Peyer's patch (tissue), 4 donors: Measurements from ENCODE around the gene LYZL6. TPM values are rescaled to one million over a fixed set of nuclear protein-coding genes. Genes with fewer than 3 reads are reported as not detected.

ENCODE experiments used
- DNase-seq, 3 donors: peaks; one replicate each; pipeline ENCODE4 v3.0.0-alpha.2; 2017 to 2019
- H3K27ac ChIP-seq, 4 donors: fragments of 200-600 bp; sonication (generic); one replicate each; pipeline ENCODE4 v1.5.1; 2016 to 2019
- H3K27me3 ChIP-seq, 2 donors: fragments of 200-600 bp; sonication (generic); one replicate each; pipeline ENCODE4 v1.5.1; 2019
- H3K36me3 ChIP-seq, 3 donors: fragments of 200-600 bp; sonication (generic); one replicate each; pipeline ENCODE4 v1.5.1; 2016 to 2019
- H3K4me1 ChIP-seq, 4 donors: fragments of 200-600 bp; sonication (generic); one replicate each; pipeline ENCODE4 v1.5.1; 2016 to 2019
- H3K4me3 ChIP-seq, 4 donors: fragments of 200-600 bp; sonication (generic); 1 replicate in 3 of 4; 2 replicates in 1 of 4; pipeline ENCODE4 v1.5.1; 2016 to 2019; ENCODE audit warnings: mild to moderate bottlenecking in 1 of 4
- H3K9me3 ChIP-seq, 4 donors: fragments of 200-600 bp; sonication (generic); one replicate each; pipeline ENCODE4 v1.5.1; 2016 to 2019; ENCODE audit warnings: mild to moderate bottlenecking in 1 of 4
- CTCF ChIP-seq, 6 experiments: fragments of 450-650 bp in 4 of 6; fragments of 200-600 bp in 2 of 6; sonication (generic) in 1 of 6; IDR thresholded peaks; one replicate each; pipeline ENCODE4 v1.5.1; 2017 to 2019; ENCODE audit warnings: antibody characterized with exemption in 6 of 6, mild to moderate bottlenecking in 3 of 6, moderate library complexity in 1 of 6
- POLR2A ChIP-seq, 2 donors: fragments of 450-650 bp; IDR thresholded peaks; one replicate each; pipeline ENCODE4 v1.5.1; 2017; ENCODE audit warnings: antibody characterized with exemption in 2 of 2, mild to moderate bottlenecking in 2 of 2, moderate library complexity in 2 of 2
- small RNA-seq, 2 donors: library from RNA; depleted of rRNA; stranded (forward); fragments of <200 nt; gene quantifications; one replicate each; pipeline ENCODE3, GENCODE V24; 2016
- total RNA-seq, 4 donors: library from RNA; depleted of rRNA; stranded (reverse); fragments of >200 nt; gene quantifications; one replicate each; pipeline ENCODE4 v1.1.0, GENCODE V29; 2016

The LYZL6 gene
- total RNA-seq, 4 donors from 2014 or later, result not detected

GRCh38 chr17:35892091-35893035 lies 51.1 kb downstream of the LYZL6 start:
- peak in 1 of 3 donors; percentile 48 for DNase-seq
- Histone ChIP-seq H3K36me3 (no peaks in the 10 kb centered on the region), H3K27me3 (no peaks in the 10 kb centered on the region), H3K9me3 (no peaks in the 10 kb centered on the region), H3K27ac (peak overlapping the region in 3 of 4 donors; percentile 23 to 65 (median 36)), H3K4me3 (no peak overlapping the region), H3K4me1 (no peaks in the 10 kb centered on the region)
- TF ChIP-seq POLR2A (IDR thresholded peaks at IDR 0.05), result no peak
- TF ChIP-seq CTCF (IDR thresholded peaks at IDR 0.05), result no peak

- no peaks in the 10 kb centered on the region for H3K4me1 ChIP-seq
- H3K36me3 ChIP-seq, result no peaks in the 10 kb centered on the region
- H3K9me3 ChIP-seq, result no peaks in the 10 kb centered on the region
- no peaks in the 10 kb centered on the region for H3K27me3 ChIP-seq
- DNase-seq, result no peak
- TF ChIP-seq CTCF (IDR thresholded peaks at IDR 0.05), result no peak
- peak overlapping the region; percentile 11 to 46 (median 30) for H3K27ac ChIP-seq
- H3K4me3 ChIP-seq, result no peak overlapping the region
Observed at GRCh38 chr17:35891269-35891668, 52.2 kb downstream of the LYZL6 start.

GRCh38 chr17:35890774-35891155 lies 52.7 kb downstream of the LYZL6 start:
- Histone ChIP-seq H3K4me1 (no peaks in the 10 kb centered on the region), H3K27ac (peak overlapping the region in 3 of 4 donors; percentile 11 to 46 (median 23)), H3K36me3 (no peaks in the 10 kb centered on the region), H3K27me3 (no peaks in the 10 kb centered on the region), H3K4me3 (no peak overlapping the region), H3K9me3 (no peaks in the 10 kb centered on the region)
- TF ChIP-seq CTCF (IDR thresholded peaks at IDR 0.05) (no peak), POLR2A (IDR thresholded peaks at IDR 0.05) (no peak)
- DNase-seq, result peak in 2 of 3 donors; percentile 61 to 88

GRCh38 chr17:35889818-35890773 lies 53.4 kb downstream of the LYZL6 start:
- TF ChIP-seq CTCF (IDR thresholded peaks at IDR 0.05), result no peak
- Histone ChIP-seq H3K27ac (peak overlapping the region; percentile 27 to 65 (median 48)), H3K9me3 (no peaks in the 10 kb centered on the region), H3K4me1 (no peaks in the 10 kb centered on the region), H3K27me3 (no peaks in the 10 kb centered on the region), H3K36me3 (no peaks in the 10 kb centered on the region), H3K4me3 (no peak overlapping the region)
- DNase-seq, result no peak

GRCh38 chr17:35889241-35889640 lies 54.3 kb downstream of the LYZL6 start:
- Histone ChIP-seq H3K4me3 (no peak overlapping the region), H3K4me1 (no peaks in the 10 kb centered on the region), H3K27ac (peak overlapping the region; percentile 27 to 56 (median 42)), H3K9me3 (no peaks in the 10 kb centered on the region), H3K27me3 (no peaks in the 10 kb centered on the region), H3K36me3 (no peaks in the 10 kb centered on the region)
- DNase-seq, result no peak
- no peak for TF ChIP-seq CTCF (IDR thresholded peaks at IDR 0.05)

Small RNAs within 50 kb of the gene (small RNA-seq; reads per million reads assigned to genes)
- gene RF00100, result 738 to 1,434 reads per million in 2 donors

Other genes starting within 250 kb of the LYZL6 start
- 1 to 10 TPM in 2 of 4 donors, not detected in 2; 1.1 TPM for gene RASL10B, start 212.1 kb downstream of the LYZL6 start, total RNA-seq
- not detected for gene GAS2L2, start 190.5 kb downstream of the LYZL6 start, total RNA-seq
- not detected for gene C17orf50, start 182.8 kb downstream of the LYZL6 start, total RNA-seq
- 10 to 100 TPM in 3 of 4 donors, 1 to 10 TPM in 1; 3.3 to 85.3 (median 56.7) TPM for gene MMP28, start 148.1 kb downstream of the LYZL6 start, total RNA-seq
- 100 to 1,000 TPM in 1 of 4 donors, 10 to 100 TPM in 3; 51.1 to 119 (median 90.1) TPM for gene TAF15, start 134.2 kb downstream of the LYZL6 start, total RNA-seq
- not detected for gene HEATR9, start 74.8 kb downstream of the LYZL6 start, total RNA-seq
- gene CCL5, start 63.4 kb downstream of the LYZL6 start, total RNA-seq, result 10 to 100 TPM in 1 of 4 donors, 1 to 10 TPM in 3; 5.8 to 13.8 (median 9.2) TPM
- gene RDM1, start 12.9 kb downstream of the LYZL6 start, total RNA-seq, result 1 to 10 TPM in 1 of 4 donors, under 1 TPM in 1, not detected in 2; 0.88 to 1.9 TPM
- gene CCL16, start 37.8 kb upstream of the LYZL6 start, total RNA-seq, result 1 to 10 TPM in 1 of 4 donors, under 1 TPM in 1, not detected in 2; 0.54 to 1.1 TPM
- 1 to 10 TPM; 6.3 to 8.3 (median 6.7) TPM for gene CCL14, start 43.0 kb upstream of the LYZL6 start, total RNA-seq
- gene CCL15, start 57.8 kb upstream of the LYZL6 start, total RNA-seq, result 10 to 100 TPM in 3 of 4 donors, 1 to 10 TPM in 1; 4.1 to 63.9 (median 27.0) TPM
- 1 to 10 TPM in 1 of 4 donors, not detected in 3; 3.6 TPM for gene CCL23, start 74.3 kb upstream of the LYZL6 start, total RNA-seq
- 1 to 10 TPM in 2 of 4 donors, not detected in 2; 3.3 to 3.9 TPM for gene CCL18, start 120.6 kb upstream of the LYZL6 start, total RNA-seq
- gene CCL3, start 146.4 kb upstream of the LYZL6 start, total RNA-seq, result 1 to 10 TPM in 1 of 4 donors, under 1 TPM in 1, not detected in 2; 0.80 to 5.8 TPM
- gene CCL4, start 160.1 kb upstream of the LYZL6 start, total RNA-seq, result 1 to 10 TPM in 2 of 4 donors, not detected in 2; 1.1 to 1.5 TPM
- 10 to 100 TPM in 2 of 4 donors, 1 to 10 TPM in 2; 3.4 to 69.3 (median 11.7) TPM for gene TBC1D3B, start 232.9 kb upstream of the LYZL6 start, total RNA-seq